ENCODE results near the gene PTPRD. TPM values are rescaled to one million over a fixed set of nuclear protein-coding genes. Genes with fewer than 3 reads are reported as not detected.

Gene PTPRD
- total and polyA plus RNA-seq, 2 experiments from 2014 or later, result 11.5 to 58.0 TPM

DNA sequence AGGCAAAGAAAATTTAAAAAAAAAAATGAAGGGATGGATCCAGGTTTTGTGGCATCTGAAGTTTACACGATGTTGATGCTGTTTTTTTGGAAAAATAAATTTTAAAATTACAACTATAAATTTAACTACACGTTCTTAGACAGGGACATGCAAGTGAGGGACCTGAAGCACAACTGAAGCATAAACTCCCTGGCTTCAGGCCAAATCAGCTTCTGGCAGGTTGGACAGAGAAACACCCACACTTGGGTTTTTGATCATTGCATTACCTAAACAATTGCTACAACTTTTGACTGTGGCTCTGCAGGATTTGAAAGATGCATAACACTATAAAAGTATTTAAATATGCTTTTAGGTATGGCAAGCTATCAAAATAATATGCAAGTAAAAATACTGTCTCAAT is 1494.9 kb downstream of the PTPRD start:
- Histone ChIP-seq H2AFZ (no peak overlapping the region), H3F3A (replicated peaks; ENCODE audit: low read depth) (no peaks in the 10 kb centered on the region), H3K27me3 (ENCODE audit: insufficient read depth) (no peaks in the 10 kb centered on the region), H3K4me3 (no peak overlapping the region), H4K20me1 (replicated peaks; ENCODE audit: insufficient read depth) (no peaks in the 10 kb centered on the region), H3K9me2 (ENCODE audit: insufficient read depth) (no peaks in the 10 kb centered on the region), H3K4me1 (ENCODE audit: insufficient read depth) (no peaks in the 10 kb centered on the region), H3K79me2 (replicated peaks; ENCODE audit: insufficient read depth) (no peaks in the 10 kb centered on the region), H3K36me3 (ENCODE audit: insufficient read depth) (no peaks in the 10 kb centered on the region), H3K27ac (ENCODE audit: low read depth) (no peak overlapping the region), H3K4me2 (no peak overlapping the region)
- H3K27ac Mint-ChIP-seq, result no peak overlapping the region
- no peaks in the 10 kb centered on the region for H3K36me3 Mint-ChIP-seq (ENCODE audit: low read depth)
- H3K27me3 Mint-ChIP-seq (ENCODE audit: insufficient read depth, low read depth, poor library complexity), result no peaks in the 10 kb centered on the region
- ATAC-seq, result no peak
- no peaks in the 10 kb centered on the region for H3K9me3 Mint-ChIP-seq
- TF ChIP-seq ZNF331 (CRISPR knock-in tag; IDR thresholded peaks at IDR 0.05; ENCODE audit: low read depth), result no peak
- TF ChIP-seq, protein P1, sequence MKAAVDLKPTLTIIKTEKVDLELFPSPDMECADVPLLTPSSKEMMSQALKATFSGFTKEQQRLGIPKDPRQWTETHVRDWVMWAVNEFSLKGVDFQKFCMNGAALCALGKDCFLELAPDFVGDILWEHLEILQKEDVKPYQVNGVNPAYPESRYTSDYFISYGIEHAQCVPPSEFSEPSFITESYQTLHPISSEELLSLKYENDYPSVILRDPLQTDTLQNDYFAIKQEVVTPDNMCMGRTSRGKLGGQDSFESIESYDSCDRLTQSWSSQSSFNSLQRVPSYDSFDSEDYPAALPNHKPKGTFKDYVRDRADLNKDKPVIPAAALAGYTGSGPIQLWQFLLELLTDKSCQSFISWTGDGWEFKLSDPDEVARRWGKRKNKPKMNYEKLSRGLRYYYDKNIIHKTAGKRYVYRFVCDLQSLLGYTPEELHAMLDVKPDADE (IDR thresholded peaks at IDR 0.05), result no peak
- TF ChIP-seq EZH2 (IDR thresholded peaks at IDR 0.05; ENCODE audit: low read depth, unreplicated experiment), result no peak
- TF ChIP-seq CREB1 (CRISPR knock-in tag; IDR thresholded peaks at IDR 0.05; ENCODE audit: low read depth), result no peak
- TF ChIP-seq, protein P2, sequence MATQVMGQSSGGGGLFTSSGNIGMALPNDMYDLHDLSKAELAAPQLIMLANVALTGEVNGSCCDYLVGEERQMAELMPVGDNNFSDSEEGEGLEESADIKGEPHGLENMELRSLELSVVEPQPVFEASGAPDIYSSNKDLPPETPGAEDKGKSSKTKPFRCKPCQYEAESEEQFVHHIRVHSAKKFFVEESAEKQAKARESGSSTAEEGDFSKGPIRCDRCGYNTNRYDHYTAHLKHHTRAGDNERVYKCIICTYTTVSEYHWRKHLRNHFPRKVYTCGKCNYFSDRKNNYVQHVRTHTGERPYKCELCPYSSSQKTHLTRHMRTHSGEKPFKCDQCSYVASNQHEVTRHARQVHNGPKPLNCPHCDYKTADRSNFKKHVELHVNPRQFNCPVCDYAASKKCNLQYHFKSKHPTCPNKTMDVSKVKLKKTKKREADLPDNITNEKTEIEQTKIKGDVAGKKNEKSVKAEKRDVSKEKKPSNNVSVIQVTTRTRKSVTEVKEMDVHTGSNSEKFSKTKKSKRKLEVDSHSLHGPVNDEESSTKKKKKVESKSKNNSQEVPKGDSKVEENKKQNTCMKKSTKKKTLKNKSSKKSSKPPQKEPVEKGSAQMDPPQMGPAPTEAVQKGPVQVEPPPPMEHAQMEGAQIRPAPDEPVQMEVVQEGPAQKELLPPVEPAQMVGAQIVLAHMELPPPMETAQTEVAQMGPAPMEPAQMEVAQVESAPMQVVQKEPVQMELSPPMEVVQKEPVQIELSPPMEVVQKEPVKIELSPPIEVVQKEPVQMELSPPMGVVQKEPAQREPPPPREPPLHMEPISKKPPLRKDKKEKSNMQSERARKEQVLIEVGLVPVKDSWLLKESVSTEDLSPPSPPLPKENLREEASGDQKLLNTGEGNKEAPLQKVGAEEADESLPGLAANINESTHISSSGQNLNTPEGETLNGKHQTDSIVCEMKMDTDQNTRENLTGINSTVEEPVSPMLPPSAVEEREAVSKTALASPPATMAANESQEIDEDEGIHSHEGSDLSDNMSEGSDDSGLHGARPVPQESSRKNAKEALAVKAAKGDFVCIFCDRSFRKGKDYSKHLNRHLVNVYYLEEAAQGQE (IDR thresholded peaks at IDR 0.05; ENCODE audit: unreplicated experiment), result no peak
- no peak for TF ChIP-seq EZH2phosphoT487 (IDR thresholded peaks at IDR 0.05; ENCODE audit: unreplicated experiment)
- H3K4me1 Mint-ChIP-seq, result peaks cover 7% of the 10 kb centered on the region
- no peak overlapping the region for H3K4me3 Mint-ChIP-seq
- DNase-seq (ENCODE audit: low spot score), result no peak

DNA sequence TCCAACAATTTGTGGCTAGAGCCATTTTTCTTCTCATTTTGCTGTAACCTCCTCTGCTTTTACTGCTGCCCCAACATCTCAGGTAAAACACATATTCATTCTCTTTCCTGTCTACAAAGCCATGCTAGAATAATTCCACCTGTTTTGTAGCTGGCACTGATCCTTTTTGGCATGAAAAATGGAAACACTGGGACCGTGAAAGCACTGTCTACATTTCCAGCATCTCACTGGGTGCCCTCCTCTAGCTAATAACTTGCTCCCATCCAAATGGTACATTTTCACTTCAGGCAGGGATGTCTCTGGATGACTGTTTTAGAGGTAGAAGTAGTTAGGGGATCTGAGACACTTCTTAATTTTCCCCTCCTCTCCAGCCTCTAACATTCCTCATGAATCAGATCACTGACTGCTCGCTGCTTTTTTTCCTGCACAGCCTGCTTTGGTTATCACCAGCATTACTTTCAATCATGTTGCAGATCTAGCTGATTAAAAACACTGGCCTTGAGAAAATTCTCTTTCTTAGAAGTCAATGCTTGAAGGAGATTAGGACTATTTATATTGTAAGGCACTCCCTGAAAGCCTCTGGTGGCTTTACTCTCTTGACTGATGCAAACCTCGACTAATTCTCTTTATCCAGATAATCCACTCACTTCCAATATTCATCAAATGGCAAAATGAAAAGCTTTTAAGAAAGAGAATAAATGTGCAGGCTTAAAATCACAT is 1500.6 kb downstream of the PTPRD start:
- Histone ChIP-seq H3K79me2 (replicated peaks; ENCODE audit: insufficient read depth) (no peaks in the 10 kb centered on the region), H3K4me2 (no peak overlapping the region), H3K9me2 (ENCODE audit: insufficient read depth) (peaks cover 13% of the 10 kb centered on the region; the same call in 1 of the 2 replicates), H3K4me3 (no peak overlapping the region), H2AFZ (no peak overlapping the region), H3K4me1 (ENCODE audit: insufficient read depth) (peaks cover 8% of the 10 kb centered on the region; the same call in 1 of the 2 replicates), H4K20me1 (replicated peaks; ENCODE audit: insufficient read depth) (no peaks in the 10 kb centered on the region), H3K27ac (ENCODE audit: low read depth) (no peak overlapping the region), H3K36me3 (ENCODE audit: insufficient read depth) (no peaks in the 10 kb centered on the region), H3F3A (replicated peaks; ENCODE audit: low read depth) (no peaks in the 10 kb centered on the region), H3K27me3 (ENCODE audit: insufficient read depth) (no peaks in the 10 kb centered on the region)
- Mint-ChIP-seq H3K4me3 (no peak overlapping the region), H3K9me3 (no peaks in the 10 kb centered on the region), H3K4me1 (peaks cover 23% of the 10 kb centered on the region), H3K36me3 (ENCODE audit: low read depth) (no peaks in the 10 kb centered on the region), H3K27ac (no peak overlapping the region), H3K27me3 (ENCODE audit: insufficient read depth, low read depth, poor library complexity) (no peaks in the 10 kb centered on the region)
- DNase-seq (ENCODE audit: low spot score), result no peak
- no peak for ATAC-seq
- no peak for TF ChIP-seq ZNF331 (CRISPR knock-in tag; IDR thresholded peaks at IDR 0.05; ENCODE audit: low read depth)
- TF ChIP-seq, protein P1 (IDR thresholded peaks at IDR 0.05), result no peak
- TF ChIP-seq EZH2 (IDR thresholded peaks at IDR 0.05; ENCODE audit: low read depth, unreplicated experiment), result no peak
- no peak for TF ChIP-seq EZH2phosphoT487 (IDR thresholded peaks at IDR 0.05; ENCODE audit: unreplicated experiment)
- TF ChIP-seq, protein P3, sequence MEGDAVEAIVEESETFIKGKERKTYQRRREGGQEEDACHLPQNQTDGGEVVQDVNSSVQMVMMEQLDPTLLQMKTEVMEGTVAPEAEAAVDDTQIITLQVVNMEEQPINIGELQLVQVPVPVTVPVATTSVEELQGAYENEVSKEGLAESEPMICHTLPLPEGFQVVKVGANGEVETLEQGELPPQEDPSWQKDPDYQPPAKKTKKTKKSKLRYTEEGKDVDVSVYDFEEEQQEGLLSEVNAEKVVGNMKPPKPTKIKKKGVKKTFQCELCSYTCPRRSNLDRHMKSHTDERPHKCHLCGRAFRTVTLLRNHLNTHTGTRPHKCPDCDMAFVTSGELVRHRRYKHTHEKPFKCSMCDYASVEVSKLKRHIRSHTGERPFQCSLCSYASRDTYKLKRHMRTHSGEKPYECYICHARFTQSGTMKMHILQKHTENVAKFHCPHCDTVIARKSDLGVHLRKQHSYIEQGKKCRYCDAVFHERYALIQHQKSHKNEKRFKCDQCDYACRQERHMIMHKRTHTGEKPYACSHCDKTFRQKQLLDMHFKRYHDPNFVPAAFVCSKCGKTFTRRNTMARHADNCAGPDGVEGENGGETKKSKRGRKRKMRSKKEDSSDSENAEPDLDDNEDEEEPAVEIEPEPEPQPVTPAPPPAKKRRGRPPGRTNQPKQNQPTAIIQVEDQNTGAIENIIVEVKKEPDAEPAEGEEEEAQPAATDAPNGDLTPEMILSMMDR (conservative IDR thresholded peaks at IDR 0.05; ENCODE audit: low read depth in 2 of 2), result no peak
- TF ChIP-seq JUNB (IDR thresholded peaks at IDR 0.05; ENCODE audit: unreplicated experiment), result no peak
- no peak for TF ChIP-seq STAT1 (IDR thresholded peaks at IDR 0.05; ENCODE audit: unreplicated experiment)
- TF ChIP-seq CREB1 (CRISPR knock-in tag; IDR thresholded peaks at IDR 0.05; ENCODE audit: low read depth), result no peak
- TF ChIP-seq ZNF114 (CRISPR knock-in tag; IDR thresholded peaks at IDR 0.05), result no peak
- TF ChIP-seq NANOG (IDR thresholded peaks at IDR 0.05; ENCODE audit: borderline replicate concordance), result no peak
- TF ChIP-seq, protein P2 (IDR thresholded peaks at IDR 0.05; ENCODE audit: unreplicated experiment), result no peak
